HepG2 (cell line): ENCODE data around the gene COPS4. TPM values are rescaled to one million over a fixed set of nuclear protein-coding genes. Genes with fewer than 3 reads are reported as not detected.

ENCODE experiments used
- CCDC6 ChIP-seq: sonication (generic); formaldehyde crosslinking; IDR thresholded peaks from 2 replicates; pipeline ENCODE4 v1.8.1; 2022; ENCODE audit warnings: mild to moderate bottlenecking, missing genetic modification reagents, moderate library complexity
- CENPX ChIP-seq: sonication (generic); formaldehyde crosslinking; IDR thresholded peaks from 2 replicates; pipeline ENCODE4 v1.9.0; 2021; ENCODE audit warnings: mild to moderate bottlenecking, missing genetic modification reagents, moderate library complexity
- HDAC1 ChIP-seq: sonication (generic); formaldehyde crosslinking; IDR thresholded peaks from 2 replicates; pipeline ENCODE4 v1.5.1; 2020; ENCODE audit warnings: mild to moderate bottlenecking, missing genetic modification reagents
- IRX3 ChIP-seq: sonication (generic); formaldehyde crosslinking; IDR thresholded peaks from 2 replicates; pipeline ENCODE4 v1.8.1; 2023; ENCODE audit warnings: mild to moderate bottlenecking, low read depth, missing genetic modification reagents, borderline replicate concordance
- MEF2D ChIP-seq: sonication (generic); formaldehyde crosslinking; IDR thresholded peaks from 2 replicates; pipeline ENCODE4 v1.5.1; 2020; ENCODE audit warnings: mild to moderate bottlenecking, missing genetic modification reagents
- NFIB ChIP-seq: sonication (generic); formaldehyde crosslinking; IDR thresholded peaks from 2 replicates; pipeline ENCODE4 v1.9.0; 2021; ENCODE audit warnings: missing genetic modification reagents, mild to moderate bottlenecking, borderline replicate concordance
- NR3C1 ChIP-seq: sonication (generic); formaldehyde crosslinking; IDR thresholded peaks from 2 replicates; pipeline ENCODE4 v1.4.0; 2020; ENCODE audit warnings: missing genetic modification reagents
- PPARG ChIP-seq: conservative IDR thresholded peaks from 2 replicates; pipeline ENCODE4 v1.6.1; 2016; ENCODE audit warnings: missing biosample characterization, missing genetic modification reagents
- RBFOX2 ChIP-seq: fragments of 200-400 bp; formaldehyde crosslinking; IDR thresholded peaks from 2 replicates; pipeline ENCODE4 v1.6.1; 2017; ENCODE audit warnings: low read depth, mild to moderate bottlenecking, low read length
- REL ChIP-seq: sonication (generic); formaldehyde crosslinking; conservative IDR thresholded peaks from 2 replicates; pipeline ENCODE4 v1.8.0; 2022; ENCODE audit warnings: mild to moderate bottlenecking, missing genetic modification reagents, moderate library complexity
- SOX5 ChIP-seq: IDR thresholded peaks from 2 replicates; pipeline ENCODE4 v1.6.1; 2016; ENCODE audit warnings: borderline replicate concordance
- SP5 ChIP-seq: IDR thresholded peaks from 2 replicates; pipeline ENCODE4 v1.6.1; 2016; ENCODE audit warnings: low read depth, borderline replicate concordance
- TFE3 ChIP-seq: IDR thresholded peaks from 2 replicates; pipeline ENCODE4 v1.6.1; 2016
- ZNF12 ChIP-seq: sonication (generic); formaldehyde crosslinking; IDR thresholded peaks from 2 replicates; pipeline ENCODE4 v1.5.0; 2020; ENCODE audit warnings: missing genetic modification reagents
- ZNF331 ChIP-seq: sonication (generic); formaldehyde crosslinking; IDR thresholded peaks from 2 replicates; pipeline ENCODE4 v1.4.0; 2020; ENCODE audit warnings: missing genetic modification reagents
- ZNF34 ChIP-seq: sonication (generic); formaldehyde crosslinking; IDR thresholded peaks from 2 replicates; pipeline ENCODE4 v1.4.0; 2020; ENCODE audit warnings: mild to moderate bottlenecking, missing genetic modification reagents, borderline replicate concordance
- ZNF629 ChIP-seq: sonication (generic); formaldehyde crosslinking; conservative IDR thresholded peaks from 2 replicates; pipeline ENCODE4 v1.5.0; 2020; ENCODE audit warnings: missing genetic modification reagents
- ZNF713 ChIP-seq: sonication (generic); formaldehyde crosslinking; IDR thresholded peaks from 2 replicates; pipeline ENCODE4 v1.4.0; 2020; ENCODE audit warnings: mild to moderate bottlenecking, missing genetic modification reagents
- polyA plus RNA-seq, 8 experiments: library from polyadenylated mRNA; depleted of rRNA in 3 of 8; stranded (reverse) in 7 of 8; unstranded in 1 of 8; fragments of >200 nt; fragmentation: Illumina TruSeq in 4 of 8; extraction: Trizol in 4 of 8; gene quantifications; 2 replicates each; pipeline versions ENCODE4 v1.2.1 to v1.2.3, GENCODE V29; 2011 to 2016; ENCODE audit warnings: low read depth in 4 of 8, missing spikeins in 1 of 8, mixed read lengths in 1 of 8; ENCODE audit not compliant: insufficient read depth in 1 of 8
- total RNA-seq, 5 experiments: library from RNA; depleted of rRNA; stranded (reverse); fragments of >200 nt; fragmentation: Illumina TruSeq; extraction: Trizol; gene quantifications; 2 replicates each; pipeline ENCODE4 v1.2.3, GENCODE V29; 2016; ENCODE audit warnings: low read depth in 1 of 5
- TF ChIP-seq, protein P1 (sequence below): sonication (generic); formaldehyde crosslinking; IDR thresholded peaks from 2 replicates; pipeline ENCODE4 v1.4.0; 2020; ENCODE audit warnings: missing genetic modification reagents
- TF ChIP-seq, protein P2 (sequence below): IDR thresholded peaks from 2 replicates; pipeline ENCODE4 v1.6.1; 2018; ENCODE audit warnings: missing genetic modification reagents
- TF ChIP-seq, protein P3 (sequence below): sonication (generic); formaldehyde crosslinking; IDR thresholded peaks from 2 replicates; pipeline ENCODE4 v1.4.0; 2020; ENCODE audit warnings: missing genetic modification reagents, borderline replicate concordance

Gene COPS4
- total and polyA plus RNA-seq, 2 of the 13 experiments (the other 11 are each of a cell fraction or from before 2014, with no cell fraction given): 28.8 to 52.5 TPM

- TF ChIP-seq, protein P1, sequence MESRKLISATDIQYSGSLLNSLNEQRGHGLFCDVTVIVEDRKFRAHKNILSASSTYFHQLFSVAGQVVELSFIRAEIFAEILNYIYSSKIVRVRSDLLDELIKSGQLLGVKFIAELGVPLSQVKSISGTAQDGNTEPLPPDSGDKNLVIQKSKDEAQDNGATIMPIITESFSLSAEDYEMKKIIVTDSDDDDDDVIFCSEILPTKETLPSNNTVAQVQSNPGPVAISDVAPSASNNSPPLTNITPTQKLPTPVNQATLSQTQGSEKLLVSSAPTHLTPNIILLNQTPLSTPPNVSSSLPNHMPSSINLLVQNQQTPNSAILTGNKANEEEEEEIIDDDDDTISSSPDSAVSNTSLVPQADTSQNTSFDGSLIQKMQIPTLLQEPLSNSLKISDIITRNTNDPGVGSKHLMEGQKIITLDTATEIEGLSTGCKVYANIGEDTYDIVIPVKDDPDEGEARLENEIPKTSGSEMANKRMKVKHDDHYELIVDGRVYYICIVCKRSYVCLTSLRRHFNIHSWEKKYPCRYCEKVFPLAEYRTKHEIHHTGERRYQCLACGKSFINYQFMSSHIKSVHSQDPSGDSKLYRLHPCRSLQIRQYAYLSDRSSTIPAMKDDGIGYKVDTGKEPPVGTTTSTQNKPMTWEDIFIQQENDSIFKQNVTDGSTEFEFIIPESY (CRISPR knock-in tag): peak; percentile 63
- TF ChIP-seq ZNF34 (no peak), SOX5 (peak; percentile 78), ZNF713 (CRISPR knock-in tag) (no peak), HDAC1 (peak; percentile 82), NR3C1 (no peak), CENPX (CRISPR knock-in tag) (no peak), CCDC6 (CRISPR knock-in tag) (peak; percentile 90), SP5 (CRISPR knock-in tag) (peak; percentile 61), IRX3 (CRISPR knock-in tag) (no peak), ZNF331 (peak; percentile 88; the same call in 1 of the 2 replicates), ZNF629 (CRISPR knock-in tag) (no peak), MEF2D (CRISPR knock-in tag) (peak; percentile 86), NFIB (CRISPR knock-in tag) (no peak), REL (CRISPR knock-in tag) (peak; percentile 69; the same call in 1 of the 2 replicates), TFE3 (CRISPR knock-in tag) (peak; percentile 97), PPARG (CRISPR knock-in tag) (peak; percentile 32; the same call in 1 of the 2 replicates), ZNF12 (CRISPR knock-in tag) (no peak; the same call in 1 of the 2 replicates), RBFOX2 (peak; percentile 73)
- TF ChIP-seq, protein P2, sequence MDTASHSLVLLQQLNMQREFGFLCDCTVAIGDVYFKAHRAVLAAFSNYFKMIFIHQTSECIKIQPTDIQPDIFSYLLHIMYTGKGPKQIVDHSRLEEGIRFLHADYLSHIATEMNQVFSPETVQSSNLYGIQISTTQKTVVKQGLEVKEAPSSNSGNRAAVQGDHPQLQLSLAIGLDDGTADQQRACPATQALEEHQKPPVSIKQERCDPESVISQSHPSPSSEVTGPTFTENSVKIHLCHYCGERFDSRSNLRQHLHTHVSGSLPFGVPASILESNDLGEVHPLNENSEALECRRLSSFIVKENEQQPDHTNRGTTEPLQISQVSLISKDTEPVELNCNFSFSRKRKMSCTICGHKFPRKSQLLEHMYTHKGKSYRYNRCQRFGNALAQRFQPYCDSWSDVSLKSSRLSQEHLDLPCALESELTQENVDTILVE: peak; percentile 91
- TF ChIP-seq, protein P3, sequence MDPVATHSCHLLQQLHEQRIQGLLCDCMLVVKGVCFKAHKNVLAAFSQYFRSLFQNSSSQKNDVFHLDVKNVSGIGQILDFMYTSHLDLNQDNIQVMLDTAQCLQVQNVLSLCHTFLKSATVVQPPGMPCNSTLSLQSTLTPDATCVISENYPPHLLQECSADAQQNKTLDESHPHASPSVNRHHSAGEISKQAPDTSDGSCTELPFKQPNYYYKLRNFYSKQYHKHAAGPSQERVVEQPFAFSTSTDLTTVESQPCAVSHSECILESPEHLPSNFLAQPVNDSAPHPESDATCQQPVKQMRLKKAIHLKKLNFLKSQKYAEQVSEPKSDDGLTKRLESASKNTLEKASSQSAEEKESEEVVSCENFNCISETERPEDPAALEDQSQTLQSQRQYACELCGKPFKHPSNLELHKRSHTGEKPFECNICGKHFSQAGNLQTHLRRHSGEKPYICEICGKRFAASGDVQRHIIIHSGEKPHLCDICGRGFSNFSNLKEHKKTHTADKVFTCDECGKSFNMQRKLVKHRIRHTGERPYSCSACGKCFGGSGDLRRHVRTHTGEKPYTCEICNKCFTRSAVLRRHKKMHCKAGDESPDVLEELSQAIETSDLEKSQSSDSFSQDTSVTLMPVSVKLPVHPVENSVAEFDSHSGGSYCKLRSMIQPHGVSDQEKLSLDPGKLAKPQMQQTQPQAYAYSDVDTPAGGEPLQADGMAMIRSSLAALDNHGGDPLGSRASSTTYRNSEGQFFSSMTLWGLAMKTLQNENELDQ (CRISPR knock-in tag): no peak
These were observed 22.1 kb upstream of the COPS4 start (continued) for GRCh38 chr4:83012687-83013419.
